KOPT-K1 (cell line): ENCODE data around the gene CCHCR1.
"Not testable (repeated sequence)": the region's sequence is repeated elsewhere in the genome, so short reads cannot be mapped to it uniquely, and the experiment has no call there.

Experiments
- H3K27ac ChIP-seq: fragments of 200-600 bp; sonication (generic); 2 replicates; pipeline ENCODE4 v1.5.1; 2016; ENCODE audit warnings: antibody characterized with exemption, mild to moderate bottlenecking, low read depth, low read length; ENCODE audit not compliant: poor library complexity, severe bottlenecking
- H3K36me3 ChIP-seq: fragments of 200-600 bp; sonication (generic); 2 replicates; pipeline ENCODE4 v1.5.1; 2017; ENCODE audit warnings: antibody characterized with exemption, mild to moderate bottlenecking, low read length, moderate library complexity; ENCODE audit not compliant: insufficient read depth
- H3K9me3 ChIP-seq: fragments of 200-600 bp; sonication (generic); 2 replicates; pipeline ENCODE4 v1.5.1; 2017; ENCODE audit warnings: antibody characterized with exemption, low read length, mild to moderate bottlenecking; ENCODE audit not compliant: insufficient read depth, poor library complexity, severe bottlenecking

The CCHCR1 gene

DNA sequence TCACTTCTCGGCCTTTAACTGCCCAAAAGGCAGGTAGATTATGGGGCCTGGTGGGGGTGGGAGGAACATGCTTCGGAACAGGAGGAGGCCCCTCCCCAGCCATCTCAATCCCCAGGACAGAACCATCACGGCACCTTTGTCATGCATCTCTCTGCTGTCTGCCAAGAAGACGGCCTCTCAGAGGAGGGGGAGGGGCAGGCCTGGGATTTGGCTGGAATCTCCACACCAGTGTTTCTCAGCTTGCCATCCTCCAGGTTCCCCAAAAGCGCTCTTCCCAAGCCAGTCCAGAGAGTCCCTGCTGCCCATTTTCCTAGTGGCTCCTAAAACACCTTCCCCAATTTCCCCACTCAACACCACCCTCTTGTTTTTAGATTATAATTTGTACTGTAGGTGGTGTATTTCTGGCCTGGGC is 15.4 kb upstream of the CCHCR1 start:
- no peak overlapping the region for H3K27ac ChIP-seq
- H3K9me3 ChIP-seq, result no peaks in the 10 kb centered on the region
- no peaks in the 10 kb centered on the region for H3K36me3 ChIP-seq

DNA sequence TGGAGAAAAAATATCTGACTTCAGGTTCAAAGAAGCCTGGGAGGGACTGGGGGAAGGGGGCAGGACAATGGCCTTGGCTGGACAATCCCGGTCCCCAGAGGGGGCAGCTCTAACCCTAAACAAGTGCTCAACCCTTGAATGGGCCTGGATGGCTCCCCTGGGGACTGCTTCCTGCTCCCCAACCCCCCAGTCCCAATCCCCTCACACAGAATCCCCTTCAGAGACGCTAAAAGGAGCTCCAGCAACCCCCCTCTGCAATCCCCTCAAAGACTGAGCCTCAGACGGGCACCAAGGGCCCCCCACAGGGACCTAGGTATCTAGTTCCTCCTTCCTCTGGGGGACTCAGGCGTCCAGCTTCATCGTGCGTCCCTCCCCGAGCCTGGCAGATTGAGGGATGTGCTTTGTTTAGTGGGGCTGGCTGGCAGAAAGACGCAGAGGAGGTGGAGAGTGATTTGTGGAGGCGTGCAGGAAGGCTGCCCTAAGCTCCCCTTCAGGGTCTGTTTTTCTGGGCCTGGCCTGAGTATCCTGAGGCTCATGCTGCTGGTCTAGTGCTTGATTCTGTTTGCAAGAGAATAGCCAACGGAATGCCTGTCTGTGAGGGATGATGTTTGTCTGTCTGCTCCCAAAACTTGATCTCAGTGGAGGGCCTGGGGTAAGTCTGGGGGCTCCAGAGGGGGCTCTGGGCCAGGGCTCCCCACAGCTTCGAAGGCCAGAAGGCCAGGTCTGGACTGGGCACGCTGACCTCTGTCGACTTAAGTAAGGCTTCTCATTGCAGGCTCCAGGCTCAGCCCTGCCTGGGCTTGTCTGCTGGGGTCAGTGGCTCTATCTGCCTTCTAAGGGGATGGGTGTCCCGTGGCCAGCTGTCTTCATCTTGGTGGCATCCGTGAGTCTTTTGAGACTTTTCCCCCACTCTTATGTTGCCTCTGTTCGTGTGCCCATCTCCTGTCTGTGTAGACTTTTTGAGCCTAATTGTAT is 14.6 kb upstream of the CCHCR1 start:
- Histone ChIP-seq H3K27ac (no peak overlapping the region), H3K36me3 (no peaks in the 10 kb centered on the region), H3K9me3 (no peaks in the 10 kb centered on the region)

DNA sequence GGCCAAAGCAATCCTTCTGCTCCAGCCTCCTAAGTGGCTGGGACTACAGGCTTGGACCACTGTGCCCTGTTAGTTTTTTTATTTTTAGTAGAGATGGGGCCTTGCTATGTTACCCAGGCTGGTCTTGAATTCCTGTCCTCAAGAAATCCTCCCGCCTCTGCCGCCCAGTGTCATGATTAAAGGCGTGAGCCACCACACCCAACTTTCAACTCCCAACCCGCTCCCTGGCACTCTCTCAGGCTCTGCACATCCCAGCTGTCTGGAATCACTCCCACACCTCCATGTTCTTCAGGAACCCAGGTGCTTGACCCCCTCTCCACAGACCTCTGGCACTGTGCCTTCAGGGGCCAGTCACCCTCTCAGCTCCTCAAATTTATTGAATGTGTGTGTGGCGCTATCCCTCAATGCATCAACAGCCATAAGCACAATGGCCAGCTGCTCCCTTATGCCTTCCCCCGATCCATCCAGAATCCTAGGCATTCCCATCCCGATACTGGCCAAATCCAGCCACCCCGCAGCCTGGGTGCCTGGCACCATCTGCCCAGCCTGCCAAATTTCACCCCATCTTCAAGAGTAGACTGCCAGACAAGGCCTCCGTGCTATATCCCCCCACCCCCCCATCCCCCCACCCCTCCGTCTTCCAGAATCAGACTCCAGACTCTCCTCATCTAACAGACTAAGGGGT is 13.5 kb upstream of the CCHCR1 start:
- Histone ChIP-seq H3K36me3 (peaks cover 2% of the 10 kb centered on the region; the same call in 1 of the 2 replicates), H3K9me3 (no peaks in the 10 kb centered on the region), H3K27ac (no peak overlapping the region)

DNA sequence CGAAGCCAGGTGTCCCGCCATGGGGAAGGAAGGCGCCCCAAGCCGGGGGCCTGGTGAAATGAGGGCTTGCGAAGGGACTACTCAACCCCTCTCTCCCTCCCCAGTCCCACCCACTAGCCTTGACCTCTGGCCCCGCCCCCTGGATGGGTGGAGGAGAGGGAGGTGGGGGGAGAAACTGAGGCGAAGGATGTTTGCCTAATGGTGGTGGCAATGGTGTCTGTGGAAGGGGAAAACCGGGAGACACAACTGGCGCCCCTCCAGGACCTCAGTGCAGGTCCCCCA is 12.9 kb upstream of the CCHCR1 start, which contains the start of gene POU5F1:
Gene POU5F1 (minus strand): TSS at position 83 of the 282 bp plus-strand sequence. CDS start 62 bp downstream, at position 21.
- Histone ChIP-seq H3K27ac (no peak within 1 kb of the TSS), H3K36me3 (peaks cover 8% of the 10 kb centered on the region; the same call in 1 of the 2 replicates), H3K9me3 (no peaks in the 10 kb centered on the region)

DNA sequence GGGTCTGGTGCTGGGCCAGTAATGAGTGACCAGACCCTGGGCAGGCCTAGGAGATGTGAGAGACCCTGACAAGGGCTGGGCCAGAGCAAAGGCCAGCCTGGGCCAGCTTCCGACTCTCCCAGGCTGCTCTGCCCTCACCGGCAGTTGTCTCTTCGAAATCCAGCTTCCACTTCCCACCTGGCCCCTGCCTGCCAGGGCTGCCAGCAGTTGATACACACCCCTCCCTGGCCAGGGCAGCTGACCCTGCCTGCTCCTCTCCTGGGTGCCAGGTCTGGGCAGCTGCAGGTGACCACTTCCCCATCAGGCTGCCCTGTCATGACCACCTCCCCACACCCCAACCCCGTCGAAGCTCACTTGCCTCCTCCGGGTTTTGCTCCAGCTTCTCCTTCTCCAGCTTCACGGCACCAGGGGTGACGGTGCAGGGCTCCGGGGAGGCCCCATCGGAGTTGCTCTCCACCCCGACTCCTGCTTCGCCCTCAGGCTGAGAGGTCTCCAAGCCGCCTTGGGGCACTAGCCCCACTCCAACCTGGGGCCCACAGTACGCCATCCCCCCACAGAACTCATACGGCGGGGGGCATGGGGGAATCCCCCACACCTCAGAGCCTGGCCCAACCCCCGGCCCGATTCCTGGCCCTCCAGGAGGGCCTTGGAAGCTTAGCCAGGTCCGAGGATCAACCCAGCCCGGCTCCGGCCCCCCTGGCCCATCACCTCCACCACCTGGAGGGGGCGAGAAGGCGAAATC is 12.4 kb upstream of the CCHCR1 start:
- H3K36me3 ChIP-seq, result peaks cover 11% of the 10 kb centered on the region; the same call in 1 of the 2 replicates
- not testable (repeated sequence) for H3K9me3 ChIP-seq, H3K27ac ChIP-seq

DNA sequence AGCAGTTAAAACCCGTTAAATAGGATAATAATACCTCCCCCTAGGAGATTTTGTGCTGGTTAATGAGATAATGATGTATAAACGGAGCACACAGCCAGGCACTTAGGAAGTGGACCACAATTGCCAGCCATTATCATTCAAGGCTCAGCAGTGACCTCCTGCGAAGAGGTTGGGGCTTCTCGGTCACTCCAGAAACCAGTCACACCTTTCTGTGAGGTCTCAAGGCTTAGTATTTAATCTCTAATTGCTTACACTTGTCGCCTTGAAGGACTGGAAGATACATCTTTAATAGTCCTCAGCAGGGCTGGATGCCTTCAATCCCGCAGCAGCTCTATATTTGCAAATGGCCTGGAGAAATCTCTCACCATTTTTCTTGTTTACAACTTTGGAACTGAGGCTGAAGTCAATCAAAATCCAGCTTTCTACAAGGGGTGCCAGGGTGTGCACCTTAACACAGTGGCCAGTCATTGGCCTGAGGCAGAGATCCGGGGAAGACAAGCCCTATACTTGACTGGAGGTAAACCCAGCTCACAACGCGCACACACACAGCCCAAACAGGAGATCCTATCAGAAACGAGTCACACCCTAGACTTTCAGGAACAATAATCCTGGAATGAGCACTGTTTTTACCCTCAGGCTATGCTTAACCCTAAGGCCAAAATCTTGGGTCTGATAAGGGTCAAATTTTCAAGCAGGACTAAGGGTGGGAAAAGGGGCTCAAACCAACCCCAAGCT is 11.7 kb upstream of the CCHCR1 start:
- H3K36me3 ChIP-seq, result peaks cover 11% of the 10 kb centered on the region; the same call in 1 of the 2 replicates
- no peak overlapping the region for H3K27ac ChIP-seq
- no peaks in the 10 kb centered on the region for H3K9me3 ChIP-seq

DNA sequence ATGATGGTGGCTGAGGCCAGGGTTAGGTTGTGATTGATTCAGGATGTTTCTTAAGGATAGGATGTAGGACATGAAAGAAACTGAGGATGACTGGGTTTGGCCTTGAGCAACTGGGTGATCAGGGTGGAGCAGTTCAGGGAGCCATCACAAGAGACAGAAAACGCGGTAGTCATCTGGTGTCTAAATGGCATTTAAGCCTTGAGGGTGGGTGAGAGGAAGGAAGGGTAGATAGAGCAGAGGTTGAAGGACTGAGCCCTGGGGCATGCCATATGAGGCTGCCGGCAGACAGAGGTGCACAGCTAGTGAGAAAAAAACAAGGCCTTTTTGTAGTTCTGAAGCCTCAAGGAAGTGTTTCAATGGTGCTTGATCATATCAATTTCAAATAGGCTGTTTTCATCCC is 11.0 kb upstream of the CCHCR1 start:
- no peaks in the 10 kb centered on the region for H3K9me3 ChIP-seq
- H3K36me3 ChIP-seq, result peaks cover 18% of the 10 kb centered on the region
- H3K27ac ChIP-seq, result no peak overlapping the region

DNA sequence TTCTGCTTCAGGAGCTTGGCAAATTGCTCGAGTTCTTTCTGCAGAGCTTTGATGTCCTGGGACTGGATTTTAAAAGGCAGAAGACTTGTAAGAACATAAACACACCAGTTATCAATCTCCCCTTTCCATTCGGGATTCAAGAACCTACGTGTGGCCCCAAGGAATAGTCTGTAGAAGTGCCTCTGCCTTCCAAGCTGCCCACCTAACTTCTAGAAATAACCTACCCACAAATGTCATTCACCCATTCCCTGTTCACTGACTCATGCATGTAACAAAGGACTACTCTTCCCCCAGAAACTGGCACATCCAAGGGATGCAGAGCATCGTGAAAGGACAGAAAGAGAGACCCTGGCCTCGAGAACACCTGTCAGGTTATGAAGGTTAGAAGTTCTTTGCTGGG is 8.4 kb upstream of the CCHCR1 start:
- Histone ChIP-seq H3K36me3 (peaks cover 44% of the 10 kb centered on the region), H3K27ac (no peak overlapping the region), H3K9me3 (no peaks in the 10 kb centered on the region)

DNA sequence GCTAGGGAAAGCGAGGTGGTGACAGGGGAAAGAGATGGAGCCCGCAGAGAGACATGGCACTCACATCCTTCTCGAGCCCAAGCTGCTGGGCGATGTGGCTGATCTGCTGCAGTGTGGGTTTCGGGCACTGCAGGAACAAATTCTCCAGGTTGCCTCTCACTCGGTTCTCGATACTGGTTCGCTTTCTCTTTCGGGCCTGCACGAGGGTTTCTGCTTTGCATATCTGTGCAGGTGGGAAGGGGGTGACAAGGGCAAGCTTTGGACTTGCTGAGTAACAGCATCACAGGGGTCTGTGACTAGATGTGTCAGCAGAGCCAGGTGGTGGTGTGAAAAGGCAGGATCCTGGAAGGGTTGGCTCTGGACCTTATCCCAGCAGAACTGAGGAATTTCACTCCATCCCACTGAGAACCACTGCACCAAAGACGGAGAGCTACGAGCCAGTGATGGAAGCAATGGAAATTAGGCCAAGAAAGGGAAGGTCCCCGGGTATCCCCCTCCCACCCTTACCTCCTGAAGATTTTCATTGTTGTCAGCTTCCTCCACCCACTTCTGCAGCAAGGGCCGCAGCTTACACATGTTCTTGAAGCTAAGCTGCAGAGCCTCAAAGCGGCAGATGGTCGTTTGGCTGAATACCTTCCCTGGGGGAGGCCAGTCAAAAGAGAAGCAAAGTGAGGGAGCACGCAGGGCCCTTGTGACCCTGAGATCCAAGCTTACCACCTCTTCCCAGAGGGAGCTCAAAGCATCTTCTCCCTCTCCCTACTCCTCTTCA is 7.6 kb upstream of the CCHCR1 start:
- not testable (repeated sequence) for H3K27ac ChIP-seq, H3K9me3 ChIP-seq
- peaks cover 51% of the 10 kb centered on the region for H3K36me3 ChIP-seq

DNA sequence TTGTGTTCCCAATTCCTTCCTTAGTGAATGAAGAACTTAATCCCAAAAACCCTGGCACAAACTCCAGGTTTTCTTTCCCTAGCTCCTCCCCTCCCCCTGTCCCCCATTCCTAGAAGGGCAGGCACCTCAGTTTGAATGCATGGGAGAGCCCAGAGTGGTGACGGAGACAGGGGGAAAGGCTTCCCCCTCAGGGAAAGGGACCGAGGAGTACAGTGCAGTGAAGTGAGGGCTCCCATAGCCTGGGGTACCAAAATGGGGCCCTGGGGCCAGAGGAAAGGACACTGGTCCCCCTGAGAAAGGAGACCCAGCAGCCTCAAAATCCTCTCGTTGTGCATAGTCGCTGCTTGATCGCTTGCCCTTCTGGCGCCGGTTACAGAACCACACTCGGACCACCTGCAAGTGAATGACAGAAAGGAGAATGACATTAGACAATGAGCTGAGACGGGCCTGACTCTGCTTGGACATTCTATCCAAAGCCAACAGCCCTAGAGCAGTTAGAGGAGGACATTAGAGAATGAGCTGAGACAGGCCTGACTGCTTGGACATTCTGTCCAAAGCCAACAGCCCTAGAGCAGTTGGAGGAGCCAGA is 7.0 kb upstream of the CCHCR1 start:
- not testable (repeated sequence) for H3K27ac ChIP-seq, H3K9me3 ChIP-seq
- H3K36me3 ChIP-seq, result peaks cover 57% of the 10 kb centered on the region

DNA sequence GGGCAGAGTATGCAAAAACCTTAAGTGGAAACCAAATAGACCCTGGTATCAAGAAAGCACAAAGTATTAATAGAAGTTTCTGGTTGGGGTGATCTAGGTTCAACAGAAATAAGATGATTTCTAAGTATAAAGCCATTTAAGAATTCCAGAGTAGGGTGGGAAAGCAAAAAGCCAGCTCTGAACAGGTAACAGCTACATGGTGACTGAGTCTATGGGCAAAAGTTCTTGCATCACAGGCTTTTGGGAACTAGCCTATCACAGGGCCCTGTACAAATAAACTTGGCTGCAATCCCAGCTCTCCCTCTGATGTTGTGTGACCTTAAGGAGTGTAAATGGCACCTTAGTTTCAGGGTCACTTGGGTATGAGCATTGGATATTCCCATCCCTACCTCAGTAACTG is 6.3 kb upstream of the CCHCR1 start:
- Histone ChIP-seq H3K27ac (no peak overlapping the region), H3K9me3 (no peaks in the 10 kb centered on the region), H3K36me3 (peaks cover 59% of the 10 kb centered on the region)

DNA sequence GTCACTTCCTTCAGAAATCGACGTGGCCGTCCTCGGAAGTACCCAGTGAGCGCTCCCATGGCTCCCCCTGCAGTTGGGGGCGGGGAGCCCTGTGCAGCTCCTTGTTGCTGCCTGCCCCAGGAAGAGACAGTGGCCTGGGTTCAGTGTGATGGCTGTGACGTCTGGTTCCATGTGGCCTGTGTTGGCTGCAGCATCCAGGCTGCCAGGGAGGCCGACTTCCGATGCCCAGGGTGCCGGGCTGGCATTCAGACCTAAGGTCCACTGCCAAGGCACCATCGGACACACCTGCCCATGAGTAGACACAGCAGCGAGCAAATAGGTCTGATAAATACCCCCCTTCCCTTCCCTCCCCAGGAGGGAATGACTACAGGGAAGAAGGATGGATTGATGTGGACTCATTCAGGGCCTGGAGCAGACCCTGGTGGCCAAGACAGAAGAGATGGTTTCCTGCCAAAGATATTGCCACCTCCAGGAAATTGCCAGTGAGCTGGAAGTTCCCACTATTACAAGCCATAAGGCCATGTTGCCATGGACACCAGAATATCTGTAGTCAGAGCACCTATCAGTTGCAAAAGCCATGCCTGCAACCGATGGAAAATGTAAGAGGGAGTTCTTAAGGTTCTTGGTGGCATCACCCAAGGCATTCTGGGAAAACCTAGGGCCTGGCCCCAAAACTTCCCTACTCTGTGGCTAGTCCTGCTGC is 5.0 kb upstream of the CCHCR1 start:
- peaks cover 59% of the 10 kb centered on the region for H3K36me3 ChIP-seq
- no peak overlapping the region for H3K27ac ChIP-seq
- H3K9me3 ChIP-seq, result no peaks in the 10 kb centered on the region
